ENCODE data around the gene CTSE.

DNA sequence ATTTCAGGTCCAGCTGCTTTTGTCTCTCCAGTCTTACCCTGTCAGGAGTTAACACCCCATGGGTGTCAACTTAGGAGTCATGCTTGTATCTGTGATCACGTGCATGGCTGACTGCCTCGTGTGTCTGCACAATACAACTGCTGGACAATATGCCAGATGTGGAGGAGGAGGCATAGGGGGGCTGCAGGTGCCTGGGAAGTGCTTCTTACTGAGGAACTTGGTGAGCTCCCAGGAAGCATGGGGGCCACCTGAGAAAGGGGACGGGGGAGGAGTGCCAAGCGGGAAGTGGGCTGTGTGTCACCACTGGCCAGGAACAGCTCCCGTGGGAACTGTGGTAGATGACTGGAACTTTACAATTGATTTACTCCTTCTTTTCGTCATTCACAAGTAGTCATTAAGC lies 38.8 kb upstream of the CTSE start:
- TF ChIP-seq, protein P1, sequence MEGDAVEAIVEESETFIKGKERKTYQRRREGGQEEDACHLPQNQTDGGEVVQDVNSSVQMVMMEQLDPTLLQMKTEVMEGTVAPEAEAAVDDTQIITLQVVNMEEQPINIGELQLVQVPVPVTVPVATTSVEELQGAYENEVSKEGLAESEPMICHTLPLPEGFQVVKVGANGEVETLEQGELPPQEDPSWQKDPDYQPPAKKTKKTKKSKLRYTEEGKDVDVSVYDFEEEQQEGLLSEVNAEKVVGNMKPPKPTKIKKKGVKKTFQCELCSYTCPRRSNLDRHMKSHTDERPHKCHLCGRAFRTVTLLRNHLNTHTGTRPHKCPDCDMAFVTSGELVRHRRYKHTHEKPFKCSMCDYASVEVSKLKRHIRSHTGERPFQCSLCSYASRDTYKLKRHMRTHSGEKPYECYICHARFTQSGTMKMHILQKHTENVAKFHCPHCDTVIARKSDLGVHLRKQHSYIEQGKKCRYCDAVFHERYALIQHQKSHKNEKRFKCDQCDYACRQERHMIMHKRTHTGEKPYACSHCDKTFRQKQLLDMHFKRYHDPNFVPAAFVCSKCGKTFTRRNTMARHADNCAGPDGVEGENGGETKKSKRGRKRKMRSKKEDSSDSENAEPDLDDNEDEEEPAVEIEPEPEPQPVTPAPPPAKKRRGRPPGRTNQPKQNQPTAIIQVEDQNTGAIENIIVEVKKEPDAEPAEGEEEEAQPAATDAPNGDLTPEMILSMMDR (IDR thresholded peaks at IDR 0.05; ENCODE audit: poor library complexity), result no peak
- TF ChIP-seq EZH2phosphoT487 (IDR thresholded peaks at IDR 0.05; ENCODE audit: low read depth, severe bottlenecking, unreplicated experiment), result no peak
- no peak for TF ChIP-seq EZH2 (IDR thresholded peaks at IDR 0.05; ENCODE audit: borderline replicate concordance)

Data from hepatocyte (in vitro differentiated cells).